Tibial nerve (tissue), 3 donors: ENCODE measurements around the gene ABHD18.

Source experiments
- POLR2A ChIP-seq, 2 donors: fragments of 450-650 bp; IDR thresholded peaks; one replicate each; pipeline ENCODE4 v1.6.1; 2017; ENCODE audit warnings: antibody characterized with exemption in 2 of 2, mild to moderate bottlenecking in 2 of 2, moderate library complexity in 2 of 2
- TF ChIP-seq, protein P1 (sequence below), 5 experiments: fragments of 200-600 bp in 3 of 5; fragments of 450-650 bp in 2 of 5; sonication (generic) in 3 of 5; IDR thresholded peaks; one replicate each; pipeline ENCODE4 v1.5.1; 2016 to 2019; ENCODE audit warnings: antibody characterized with exemption in 5 of 5, mild to moderate bottlenecking in 3 of 5, moderate library complexity in 2 of 5

DNA sequence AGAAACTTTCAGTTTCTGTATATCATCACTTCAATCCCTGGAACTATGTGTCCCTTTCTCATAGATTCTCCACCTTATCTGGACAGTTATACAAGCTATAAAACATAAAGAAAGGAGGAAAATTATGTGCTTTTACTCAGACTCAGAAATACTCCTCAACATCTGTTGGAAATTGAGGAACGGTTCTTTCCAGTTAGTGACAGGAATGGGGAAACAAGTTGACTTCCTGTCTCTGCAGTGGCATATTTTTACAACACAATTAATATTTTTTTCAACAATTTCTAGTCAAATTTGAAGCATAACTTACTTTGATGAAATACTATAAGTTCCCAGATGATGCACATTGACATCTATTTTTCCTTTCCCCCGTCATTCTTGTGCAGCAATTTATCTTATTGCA lies 27.9 kb downstream of the ABHD18 start:
- no peak for TF ChIP-seq POLR2A (IDR thresholded peaks at IDR 0.05)
- TF ChIP-seq, protein P1, sequence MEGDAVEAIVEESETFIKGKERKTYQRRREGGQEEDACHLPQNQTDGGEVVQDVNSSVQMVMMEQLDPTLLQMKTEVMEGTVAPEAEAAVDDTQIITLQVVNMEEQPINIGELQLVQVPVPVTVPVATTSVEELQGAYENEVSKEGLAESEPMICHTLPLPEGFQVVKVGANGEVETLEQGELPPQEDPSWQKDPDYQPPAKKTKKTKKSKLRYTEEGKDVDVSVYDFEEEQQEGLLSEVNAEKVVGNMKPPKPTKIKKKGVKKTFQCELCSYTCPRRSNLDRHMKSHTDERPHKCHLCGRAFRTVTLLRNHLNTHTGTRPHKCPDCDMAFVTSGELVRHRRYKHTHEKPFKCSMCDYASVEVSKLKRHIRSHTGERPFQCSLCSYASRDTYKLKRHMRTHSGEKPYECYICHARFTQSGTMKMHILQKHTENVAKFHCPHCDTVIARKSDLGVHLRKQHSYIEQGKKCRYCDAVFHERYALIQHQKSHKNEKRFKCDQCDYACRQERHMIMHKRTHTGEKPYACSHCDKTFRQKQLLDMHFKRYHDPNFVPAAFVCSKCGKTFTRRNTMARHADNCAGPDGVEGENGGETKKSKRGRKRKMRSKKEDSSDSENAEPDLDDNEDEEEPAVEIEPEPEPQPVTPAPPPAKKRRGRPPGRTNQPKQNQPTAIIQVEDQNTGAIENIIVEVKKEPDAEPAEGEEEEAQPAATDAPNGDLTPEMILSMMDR (IDR thresholded peaks at IDR 0.05), result no peak
